Measurements from ENCODE around the gene CACNG4. TPM values are rescaled to one million over a fixed set of nuclear protein-coding genes. Genes with fewer than 3 reads are reported as not detected.

The CACNG4 gene
- total RNA-seq, 4 donors from 2014 or later = 0.27 to 1.9 TPM; not detected in 2

GRCh38 chr17:66989076-66989475, 24.6 kb downstream of the CACNG4 start:
- H3K36me3 ChIP-seq = no peaks in the 10 kb centered on the region
- in situ Hi-C loops (cut with MboI; ENCODE audit: low pct_ligation_motif_present in 1 of 4, low pct_unique_long_range_greater_than_20kb in 1 of 4, low sequenced_read_pairs in 3 of 4) (no loop called here), intact Hi-C loops (cut with DNase I; ENCODE audit: low total_unique reads) (no loop called here)
- H3K9me3 ChIP-seq = no peaks in the 10 kb centered on the region
- H3K4me3 ChIP-seq = no peak overlapping the region
- no peak overlapping the region for H3K27ac ChIP-seq
- no peak for DNase-seq
- no peaks in the 10 kb centered on the region for H3K4me1 ChIP-seq
- peaks cover 43% of the 10 kb centered on the region for H3K27me3 ChIP-seq
- no peak for TF ChIP-seq POLR2AphosphoS5 (IDR thresholded peaks at IDR 0.05)
- TF ChIP-seq EP300 (IDR thresholded peaks at IDR 0.05; ENCODE audit: low read depth) = no peak
- TF ChIP-seq CTCF (IDR thresholded peaks at IDR 0.05) = no peak
- no peak for TF ChIP-seq POLR2A (IDR thresholded peaks at IDR 0.05)
- 63 to 70% methylated on average over 3 to 4 of the region's 4 CpGs for WGBS, 2 donors (ENCODE audit: low coverage in 1 of 2)

- Histone ChIP-seq H3K36me3 (no peaks in the 10 kb centered on the region), H3K27me3 (peaks cover 39% of the 10 kb centered on the region), H3K9me3 (no peaks in the 10 kb centered on the region), H3K4me3 (no peak overlapping the region), H3K27ac (no peak overlapping the region), H3K4me1 (no peaks in the 10 kb centered on the region)
- intact Hi-C loops (cut with DNase I; ENCODE audit: low total_unique reads) = no loop called here
- WGBS, 2 donors (ENCODE audit: low coverage in 1 of 2) = 85 to 89% methylated on average over 7 to 8 of the region's 8 CpGs
- in situ Hi-C loops (cut with MboI; ENCODE audit: low pct_ligation_motif_present in 1 of 4, low pct_unique_long_range_greater_than_20kb in 1 of 4, low sequenced_read_pairs in 3 of 4) = no loop called here
- DNase-seq = no peak
- TF ChIP-seq POLR2AphosphoS5 (IDR thresholded peaks at IDR 0.05) = no peak
- no peak for TF ChIP-seq CTCF (IDR thresholded peaks at IDR 0.05)
- TF ChIP-seq EP300 (IDR thresholded peaks at IDR 0.05; ENCODE audit: low read depth) = no peak
- TF ChIP-seq POLR2A (IDR thresholded peaks at IDR 0.05) = no peak
Measured at GRCh38 chr17:66989579-66989978, 25.1 kb downstream of the CACNG4 start.

- intact Hi-C loops (cut with DNase I; ENCODE audit: low total_unique reads) (no loop called here), in situ Hi-C loops (cut with MboI; ENCODE audit: low pct_ligation_motif_present in 1 of 4, low pct_unique_long_range_greater_than_20kb in 1 of 4, low sequenced_read_pairs in 3 of 4) (no loop called here)
- no peak overlapping the region for H3K27ac ChIP-seq
- WGBS, 2 donors (ENCODE audit: low coverage in 1 of 2) = 74 to 80% methylated on average over 3 to 6 of the region's 6 CpGs
- H3K4me1 ChIP-seq = no peaks in the 10 kb centered on the region
- TF ChIP-seq CTCF (IDR thresholded peaks at IDR 0.05) = no peak
- no peak for TF ChIP-seq POLR2AphosphoS5 (IDR thresholded peaks at IDR 0.05)
- TF ChIP-seq POLR2A (IDR thresholded peaks at IDR 0.05) = no peak
- no peak for TF ChIP-seq EP300 (IDR thresholded peaks at IDR 0.05; ENCODE audit: low read depth)
- H3K36me3 ChIP-seq = no peaks in the 10 kb centered on the region
- no peaks in the 10 kb centered on the region for H3K9me3 ChIP-seq
- no peak overlapping the region for H3K4me3 ChIP-seq
- H3K27me3 ChIP-seq = peaks cover 34% of the 10 kb centered on the region
- no peak for DNase-seq
Measured at GRCh38 chr17:66990047-66990446, 25.5 kb downstream of the CACNG4 start.

- Histone ChIP-seq H3K36me3 (no peaks in the 10 kb centered on the region), H3K27me3 (peaks cover 19% of the 10 kb centered on the region), H3K27ac (no peak overlapping the region), H3K9me3 (no peaks in the 10 kb centered on the region), H3K4me3 (no peak overlapping the region), H3K4me1 (no peaks in the 10 kb centered on the region)
- DNase-seq = no peak
- WGBS, 2 donors (ENCODE audit: low coverage in 1 of 2) = 85% methylated on average over 12 of the region's 12 CpGs; no CpG with 5 or more reads in 1 of the 2 donors
- intact Hi-C loops (cut with DNase I; ENCODE audit: low total_unique reads) = no loop called here
- TF ChIP-seq EP300 (IDR thresholded peaks at IDR 0.05; ENCODE audit: low read depth) (no peak), POLR2AphosphoS5 (IDR thresholded peaks at IDR 0.05) (no peak), CTCF (IDR thresholded peaks at IDR 0.05) (no peak), POLR2A (IDR thresholded peaks at IDR 0.05) (no peak)
- in situ Hi-C loops (cut with MboI; ENCODE audit: low pct_ligation_motif_present in 1 of 4, low pct_unique_long_range_greater_than_20kb in 1 of 4, low sequenced_read_pairs in 3 of 4) = no loop called here
Measured at GRCh38 chr17:66992911-66993442, 28.5 kb downstream of the CACNG4 start.
